Mammary epithelial cell (primary cell): ENCODE results near the gene NUP188.

Experiments used
- CTCF ChIP-seq, 2 donors: IDR thresholded peaks in 1 of 2; conservative IDR thresholded peaks in 1 of 2; 2 replicates each; pipeline ENCODE4 v1.5.1; 2011 to 2012; ENCODE audit warnings: inconsistent platforms in 2 of 2, low read length in 2 of 2, mild to moderate bottlenecking in 2 of 2, control low read depth in 1 of 2, low read depth in 1 of 2; ENCODE audit not compliant: insufficient read depth in 1 of 2; ENCODE audit errors: extremely low read depth in 1 of 2
- EZH2 ChIP-seq: IDR thresholded peaks from 2 replicates; pipeline ENCODE4 v1.6.1; 2012; ENCODE audit warnings: low read length, inconsistent platforms, borderline replicate concordance

DNA sequence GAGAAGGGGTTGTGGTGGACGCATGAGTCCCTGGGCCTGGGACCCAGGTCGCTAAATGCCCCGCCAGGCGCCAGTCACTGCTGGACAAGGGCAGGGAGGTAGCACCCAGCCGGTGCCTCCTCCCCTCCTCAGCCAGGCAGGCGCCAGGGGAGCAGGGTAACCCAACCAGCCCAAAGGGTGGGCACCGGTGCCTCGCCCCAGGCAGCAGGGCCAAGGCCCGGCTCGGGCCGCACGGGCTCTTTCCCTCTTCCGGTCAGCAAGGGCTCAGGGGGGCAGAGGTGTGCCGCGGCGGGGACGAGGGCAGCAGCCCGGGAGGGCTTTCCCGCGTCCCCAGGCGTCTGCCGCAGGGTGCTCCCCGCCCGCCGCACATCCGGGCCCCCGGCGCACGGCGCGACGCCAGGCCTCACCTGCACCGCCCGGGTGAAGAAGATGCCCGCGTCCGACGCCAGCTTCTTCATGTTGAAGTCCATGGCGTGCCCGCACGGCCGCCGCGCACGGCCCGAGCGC lies 80.2 kb downstream of the NUP188 start:
- TF ChIP-seq CTCF (conservative IDR thresholded peaks at IDR 0.05 in 1 of 2, IDR thresholded peaks at IDR 0.05 in 1 of 2; ENCODE audit: extremely low read depth in 1 of 2, insufficient read depth in 1 of 2, low read depth in 1 of 2, low read length in 2 of 2) (no peak), EZH2 (no peak)
